ENCODE measurements around the gene ALG5.
A peak's percentile ranks its signal among the peaks of the same experiment; 100 is the strongest.

ALG5 gene

DNA sequence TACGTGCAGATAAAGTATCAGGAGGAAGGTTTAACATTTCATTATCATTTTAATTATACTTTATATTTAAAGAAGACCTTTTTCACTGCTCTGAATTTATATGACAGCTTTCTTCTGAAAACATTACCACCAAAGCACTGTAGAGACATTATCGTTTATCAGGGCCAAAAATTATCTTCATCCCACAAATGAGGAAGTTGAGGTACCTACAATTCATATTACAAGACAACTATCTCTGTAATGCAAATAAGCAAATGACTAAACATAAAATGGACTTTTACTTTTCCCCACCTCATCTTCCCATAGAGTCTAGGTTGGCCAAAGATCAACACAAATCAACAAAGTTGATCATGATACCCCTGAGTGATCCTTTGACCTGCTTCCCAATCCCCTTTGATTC lies 48.2 kb downstream of the ALG5 start:
- Histone ChIP-seq H3K9me3 (ENCODE audit: control insufficient read depth, low read length) (no peaks in the 10 kb centered on the region), H3K27me3 (ENCODE audit: control insufficient read depth, insufficient read depth, low read length, poor library complexity, severe bottlenecking) (no peaks in the 10 kb centered on the region), H3K27ac (ENCODE audit: insufficient read depth, low read depth, low read length, poor library complexity, severe bottlenecking) (no peak overlapping the region), H3K4me3 (ENCODE audit: insufficient read depth, low read depth, low read length) (no peak overlapping the region), H3K4me1 (ENCODE audit: control insufficient read depth, insufficient read depth, low read length) (no peaks in the 10 kb centered on the region), H3K36me3 (ENCODE audit: control insufficient read depth, insufficient read depth, low read length) (no peaks in the 10 kb centered on the region)
- 94 to 98% methylated on average over 1 of the region's 2 CpGs for WGBS, 2 experiments

DNA sequence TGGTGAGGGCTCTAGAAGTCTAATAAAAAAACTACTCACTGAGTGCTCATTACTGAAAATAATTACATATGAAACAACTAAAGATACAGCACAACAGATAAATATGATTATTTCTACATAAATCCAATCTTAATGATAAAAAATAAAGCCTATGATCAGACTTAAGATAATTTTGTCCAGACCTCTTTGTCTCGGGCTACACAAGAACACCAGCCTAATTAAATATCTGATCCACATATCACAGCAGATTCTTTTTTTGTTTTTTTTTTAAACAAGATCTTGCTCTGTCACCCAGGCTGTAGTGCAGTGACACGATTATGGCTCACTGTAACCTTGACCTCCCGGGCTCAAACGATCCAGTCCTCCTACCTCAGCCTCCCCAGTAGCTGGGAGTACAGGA lies 48.8 kb downstream of the ALG5 start:
- H3K27me3 ChIP-seq (ENCODE audit: control insufficient read depth, insufficient read depth, low read length, poor library complexity, severe bottlenecking), result no peaks in the 10 kb centered on the region
- 94% methylated on average over 4 of the region's 4 CpGs for WGBS, 2 experiments
- no peaks in the 10 kb centered on the region for H3K36me3 ChIP-seq (ENCODE audit: control insufficient read depth, insufficient read depth, low read length)
- no peaks in the 10 kb centered on the region for H3K9me3 ChIP-seq (ENCODE audit: control insufficient read depth, low read length)
- no peaks in the 10 kb centered on the region for H3K4me1 ChIP-seq (ENCODE audit: control insufficient read depth, insufficient read depth, low read length)
- H3K4me3 ChIP-seq (ENCODE audit: insufficient read depth, low read depth, low read length), result no peak overlapping the region
- H3K27ac ChIP-seq (ENCODE audit: insufficient read depth, low read depth, low read length, poor library complexity, severe bottlenecking), result no peak overlapping the region

DNA sequence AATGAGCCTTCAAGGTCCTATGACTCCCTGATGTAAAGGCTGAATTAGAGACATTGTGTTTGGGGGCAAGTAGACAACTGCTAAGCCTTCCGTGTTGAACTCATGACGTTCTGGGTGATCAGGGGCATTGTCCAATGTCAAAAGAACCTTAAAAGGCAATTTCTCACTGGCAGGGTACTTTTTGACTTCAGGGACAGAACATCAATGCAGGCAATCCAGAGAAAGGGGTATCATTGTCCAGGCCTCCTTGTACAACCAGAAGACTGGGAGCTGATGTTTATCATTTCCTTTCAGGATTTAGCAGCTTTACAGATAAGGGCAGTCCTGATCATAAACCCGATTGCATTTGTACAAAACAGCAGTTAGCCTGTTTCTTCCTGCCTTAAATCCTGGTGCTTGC lies 54.1 kb downstream of the ALG5 start:
- Histone ChIP-seq H3K27ac (ENCODE audit: insufficient read depth, low read depth, low read length, poor library complexity, severe bottlenecking) (no peak overlapping the region), H3K36me3 (ENCODE audit: control insufficient read depth, insufficient read depth, low read length) (no peaks in the 10 kb centered on the region), H3K9me3 (ENCODE audit: control insufficient read depth, low read length) (no peaks in the 10 kb centered on the region), H3K27me3 (ENCODE audit: control insufficient read depth, insufficient read depth, low read length, poor library complexity, severe bottlenecking) (no peaks in the 10 kb centered on the region), H3K4me1 (ENCODE audit: control insufficient read depth, insufficient read depth, low read length) (no peaks in the 10 kb centered on the region), H3K4me3 (ENCODE audit: insufficient read depth, low read depth, low read length) (no peak overlapping the region)
- WGBS, 2 experiments, result 67 to 74% methylated on average over 3 of the region's 3 CpGs

DNA sequence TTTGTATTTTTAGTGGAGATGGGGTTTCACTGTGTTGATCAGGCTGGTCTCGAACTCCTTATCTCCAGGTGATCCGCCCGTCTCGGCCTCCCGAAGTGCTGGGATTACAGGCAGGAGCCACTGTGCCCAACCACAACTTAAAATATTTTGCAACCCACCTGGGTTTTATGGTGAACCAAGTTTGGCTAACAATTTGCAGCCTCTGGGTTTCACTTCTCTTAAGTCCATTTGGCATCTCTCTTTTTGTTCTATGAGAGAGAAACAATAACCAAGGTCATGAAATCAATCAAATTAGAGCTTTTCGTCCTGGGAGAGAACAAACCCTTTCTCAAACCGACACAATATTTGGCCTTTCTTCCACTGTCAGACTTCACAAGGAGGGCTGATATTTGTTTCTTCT lies 73.5 kb downstream of the ALG5 start:
- WGBS, 2 experiments, result 78 to 81% methylated on average over 7 of the region's 7 CpGs
- Histone ChIP-seq H3K27me3 (ENCODE audit: control insufficient read depth, insufficient read depth, low read length, poor library complexity, severe bottlenecking) (peaks cover 9% of the 10 kb centered on the region), H3K4me3 (ENCODE audit: insufficient read depth, low read depth, low read length) (no peak overlapping the region), H3K9me3 (ENCODE audit: control insufficient read depth, low read length) (no peaks in the 10 kb centered on the region), H3K27ac (ENCODE audit: insufficient read depth, low read depth, low read length, poor library complexity, severe bottlenecking) (no peak overlapping the region), H3K4me1 (ENCODE audit: control insufficient read depth, insufficient read depth, low read length) (no peaks in the 10 kb centered on the region), H3K36me3 (ENCODE audit: control insufficient read depth, insufficient read depth, low read length) (no peaks in the 10 kb centered on the region)

DNA sequence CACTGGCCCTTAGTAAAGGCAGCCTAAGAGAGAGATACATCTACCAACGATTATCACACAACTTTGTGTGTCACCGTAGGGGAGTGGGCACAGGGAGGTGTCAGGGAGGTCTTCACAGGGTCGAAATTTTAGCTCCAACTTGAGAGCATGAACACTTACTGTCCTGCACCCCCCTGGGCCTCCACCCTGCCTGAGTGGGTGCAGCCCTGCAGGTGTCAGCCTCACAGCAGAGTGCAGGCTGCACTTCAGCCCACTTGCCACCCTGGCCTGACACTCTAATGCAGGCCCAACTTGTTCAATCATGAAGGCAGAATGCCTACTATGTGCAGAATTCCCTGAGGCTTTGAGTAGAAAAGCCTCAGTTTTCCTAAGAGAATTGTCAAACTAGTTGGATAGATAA lies 75.1 kb downstream of the ALG5 start:
- Histone ChIP-seq H3K4me1 (ENCODE audit: control insufficient read depth, insufficient read depth, low read length) (no peaks in the 10 kb centered on the region), H3K9me3 (ENCODE audit: control insufficient read depth, low read length) (no peaks in the 10 kb centered on the region), H3K4me3 (ENCODE audit: insufficient read depth, low read depth, low read length) (no peak overlapping the region), H3K36me3 (ENCODE audit: control insufficient read depth, insufficient read depth, low read length) (no peaks in the 10 kb centered on the region), H3K27me3 (ENCODE audit: control insufficient read depth, insufficient read depth, low read length, poor library complexity, severe bottlenecking) (peaks cover 19% of the 10 kb centered on the region), H3K27ac (ENCODE audit: insufficient read depth, low read depth, low read length, poor library complexity, severe bottlenecking) (no peak overlapping the region)
- WGBS, 2 experiments, result 86 to 92% methylated on average over 3 of the region's 3 CpGs

DNA sequence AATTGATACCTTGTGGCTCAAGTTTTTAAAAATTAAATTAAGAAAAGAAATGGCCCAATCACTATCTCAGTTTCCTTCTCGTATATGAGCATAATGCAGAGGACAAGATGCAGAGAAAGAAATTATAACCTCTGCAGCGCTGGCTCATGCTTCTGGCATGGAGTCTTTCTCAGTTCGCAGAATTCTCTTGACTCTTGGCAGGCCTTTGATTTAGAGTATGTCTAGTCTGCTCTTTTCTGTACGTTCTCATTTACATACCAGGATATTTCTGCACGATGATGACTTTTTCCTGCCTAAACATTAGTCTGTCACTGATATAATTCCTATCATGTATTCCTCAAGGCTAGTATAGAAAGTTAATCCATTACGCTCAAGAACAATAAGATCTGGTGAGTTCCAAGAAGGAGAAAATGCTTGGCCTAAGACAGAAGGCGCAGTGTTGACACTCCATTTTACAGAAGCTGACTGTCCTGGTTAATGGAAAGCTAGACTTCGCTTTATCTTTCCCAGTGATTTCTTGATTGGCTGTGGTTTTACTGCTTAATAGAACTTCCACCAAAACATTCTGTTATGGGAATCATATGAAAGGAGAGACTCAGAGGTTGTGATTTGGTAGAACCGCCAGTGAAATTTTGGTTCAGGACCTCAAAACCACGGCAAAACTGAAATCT lies 77.4 kb downstream of the ALG5 start:
- H3K27ac ChIP-seq (ENCODE audit: insufficient read depth, low read depth, low read length, poor library complexity, severe bottlenecking), result no peak overlapping the region
- H3K36me3 ChIP-seq (ENCODE audit: control insufficient read depth, insufficient read depth, low read length), result no peaks in the 10 kb centered on the region
- no peaks in the 10 kb centered on the region for H3K9me3 ChIP-seq (ENCODE audit: control insufficient read depth, low read length)
- H3K4me1 ChIP-seq (ENCODE audit: control insufficient read depth, insufficient read depth, low read length), result no peaks in the 10 kb centered on the region
- 85 to 86% methylated on average over 10 of the region's 10 CpGs for WGBS, 2 experiments
- H3K4me3 ChIP-seq (ENCODE audit: insufficient read depth, low read depth, low read length), result no peak overlapping the region
- H3K27me3 ChIP-seq (ENCODE audit: control insufficient read depth, insufficient read depth, low read length, poor library complexity, severe bottlenecking), result peaks cover 41% of the 10 kb centered on the region

DNA sequence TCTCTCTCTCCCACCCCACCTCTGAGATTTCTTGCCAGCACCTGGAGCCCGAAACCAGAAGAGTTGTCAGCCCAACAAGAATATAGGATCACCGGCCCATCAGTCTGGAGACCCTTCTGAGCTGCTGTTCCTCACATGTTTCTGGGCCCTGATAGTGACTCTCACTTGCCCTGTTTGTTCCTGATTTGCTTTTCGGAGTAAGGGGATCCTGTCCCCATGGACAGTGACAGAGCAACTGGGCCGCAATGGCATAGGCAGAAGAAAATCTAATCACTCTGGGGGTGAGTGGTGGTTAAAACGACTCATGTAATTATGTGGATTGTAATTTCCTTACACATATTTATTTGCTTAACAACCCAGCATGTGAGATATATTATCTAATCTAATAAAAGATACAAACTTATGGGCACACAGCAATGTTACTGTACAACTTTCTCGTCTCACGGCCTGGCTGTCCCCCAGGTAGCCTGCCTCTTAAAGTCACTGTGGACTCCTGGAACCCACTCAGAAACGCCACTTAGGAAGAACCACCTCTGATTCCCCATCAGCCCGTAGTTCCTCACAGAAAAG lies 78.4 kb downstream of the ALG5 start:
- 82 to 83% methylated on average over 8 of the region's 9 CpGs for WGBS, 2 experiments
- no peaks in the 10 kb centered on the region for H3K9me3 ChIP-seq (ENCODE audit: control insufficient read depth, low read length)
- no peaks in the 10 kb centered on the region for H3K36me3 ChIP-seq (ENCODE audit: control insufficient read depth, insufficient read depth, low read length)
- H3K27ac ChIP-seq (ENCODE audit: insufficient read depth, low read depth, low read length, poor library complexity, severe bottlenecking), result no peak overlapping the region
- H3K27me3 ChIP-seq (ENCODE audit: control insufficient read depth, insufficient read depth, low read length, poor library complexity, severe bottlenecking), result peaks cover 44% of the 10 kb centered on the region
- no peaks in the 10 kb centered on the region for H3K4me1 ChIP-seq (ENCODE audit: control insufficient read depth, insufficient read depth, low read length)
- peak overlapping the region; percentile 54 for H3K4me3 ChIP-seq (ENCODE audit: insufficient read depth, low read depth, low read length)

DNA sequence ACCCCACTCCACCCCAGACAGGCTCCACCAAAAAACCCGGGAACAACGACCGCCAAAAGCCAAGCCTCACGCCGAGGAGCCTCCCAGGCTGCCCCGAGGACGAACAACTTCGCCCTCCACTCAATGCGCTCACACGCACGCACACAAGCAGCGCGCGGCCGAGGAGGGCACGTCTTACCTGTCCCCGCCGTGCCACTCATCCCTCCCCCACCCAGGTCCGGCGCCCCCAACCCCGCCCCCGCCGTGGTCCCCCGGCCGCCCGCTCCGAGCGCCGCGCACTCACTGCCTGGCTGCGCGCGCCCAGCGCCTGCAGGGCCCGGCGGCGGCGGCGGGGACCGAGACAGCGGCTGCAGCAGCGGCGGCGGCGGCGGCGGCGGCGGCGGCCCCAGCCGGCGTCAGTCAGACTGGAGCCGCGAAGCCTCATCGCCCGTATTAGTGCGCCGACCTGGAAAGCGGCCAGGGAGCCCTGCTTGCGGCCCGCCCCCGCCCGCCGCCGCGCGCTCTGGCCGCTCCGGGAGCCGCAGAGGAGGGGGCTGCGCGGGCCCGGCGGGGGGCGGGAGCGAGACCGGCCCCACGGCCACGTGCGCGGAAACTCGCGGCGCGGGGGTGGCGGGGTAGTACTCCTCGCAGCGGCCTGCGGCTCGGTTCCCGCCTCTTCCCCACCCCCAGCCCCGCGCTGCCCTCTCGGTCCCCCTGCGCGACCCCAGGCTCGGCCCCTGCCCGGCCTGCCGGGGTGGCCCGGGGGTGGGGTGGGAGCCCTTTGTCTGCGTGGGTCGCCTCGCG lies 79.1 kb downstream of the ALG5 start, which contains the start of gene SMAD9:
Gene SMAD9, minus strand, starts transcription at position 406 of the 783 bp plus-strand sequence. CDS start 40,549 bp downstream, outside the sequence.
- peaks cover 44% of the 10 kb centered on the region for H3K27me3 ChIP-seq (ENCODE audit: control insufficient read depth, insufficient read depth, low read length, poor library complexity, severe bottlenecking)
- H3K36me3 ChIP-seq (ENCODE audit: control insufficient read depth, insufficient read depth, low read length), result no peaks in the 10 kb centered on the region
- H3K4me1 ChIP-seq (ENCODE audit: control insufficient read depth, insufficient read depth, low read length), result no peaks in the 10 kb centered on the region
- no peaks in the 10 kb centered on the region for H3K9me3 ChIP-seq (ENCODE audit: control insufficient read depth, low read length)
- 1% methylated on average over 98 to 104 of the region's 104 CpGs for WGBS, 2 experiments
- peak within 1 kb of the TSS; percentile 54 for H3K4me3 ChIP-seq (ENCODE audit: insufficient read depth, low read depth, low read length)
- no peak within 1 kb of the TSS for H3K27ac ChIP-seq (ENCODE audit: insufficient read depth, low read depth, low read length, poor library complexity, severe bottlenecking)

DNA sequence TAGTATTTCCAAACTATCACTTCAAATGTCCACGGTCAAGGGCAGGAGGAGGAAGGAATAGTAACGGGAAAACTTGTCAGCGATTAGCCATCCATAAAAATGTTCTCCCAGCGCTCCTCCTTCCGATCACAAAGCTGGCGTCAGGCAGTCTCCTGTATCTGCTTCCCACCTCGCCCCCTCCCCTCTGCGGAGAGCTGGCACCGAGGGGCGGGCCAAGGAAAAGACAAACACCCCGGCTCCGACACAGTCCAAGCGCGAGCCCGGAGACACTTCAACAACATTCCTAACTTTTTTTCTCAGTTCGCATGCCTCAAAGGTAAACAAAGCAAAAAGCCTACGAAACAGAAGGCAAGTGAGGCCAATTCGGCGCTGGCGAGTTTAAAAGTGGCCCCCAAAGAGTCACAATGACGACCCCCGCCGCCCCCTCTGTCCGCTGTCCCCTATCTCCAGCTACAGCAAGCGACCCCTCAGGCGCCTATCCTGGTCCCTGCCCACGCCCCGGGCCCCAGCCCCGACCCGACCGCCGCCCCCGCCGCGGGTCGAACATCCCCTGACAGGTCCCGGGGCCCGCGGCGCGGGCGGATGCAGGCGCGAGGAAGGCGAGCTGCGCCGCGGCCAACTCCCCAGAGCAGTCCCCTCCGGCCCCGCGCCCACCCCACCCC lies 79.8 kb downstream of the ALG5 start:
- Histone ChIP-seq H3K4me3 (ENCODE audit: insufficient read depth, low read depth, low read length) (peak overlapping the region; percentile 54), H3K9me3 (ENCODE audit: control insufficient read depth, low read length) (no peaks in the 10 kb centered on the region), H3K27me3 (ENCODE audit: control insufficient read depth, insufficient read depth, low read length, poor library complexity, severe bottlenecking) (peaks cover 44% of the 10 kb centered on the region), H3K36me3 (ENCODE audit: control insufficient read depth, insufficient read depth, low read length) (no peaks in the 10 kb centered on the region), H3K27ac (ENCODE audit: insufficient read depth, low read depth, low read length, poor library complexity, severe bottlenecking) (no peak overlapping the region), H3K4me1 (ENCODE audit: control insufficient read depth, insufficient read depth, low read length) (no peaks in the 10 kb centered on the region)
- 0 to 1% methylated on average over 49 to 51 of the region's 51 CpGs for WGBS, 2 experiments
